SK-N-MC (cell line): ENCODE data around the gene ADGRA1.

Experiments
- EZH2 ChIP-seq: fragments of 200-600 bp; sonication (generic); IDR thresholded peaks from one replicate; pipeline ENCODE4 v1.6.1; 2017; ENCODE audit warnings: antibody characterized with exemption
- FOXP2 ChIP-seq: optimal IDR thresholded peaks from 2 replicates; pipeline ENCODE3; 2011; ENCODE audit warnings: mild to moderate bottlenecking, moderate library complexity; ENCODE audit not compliant: insufficient read depth; ENCODE audit errors: extremely low read length, control extremely low read depth
- POLR2AphosphoS5 ChIP-seq: IDR thresholded peaks from 2 replicates; pipeline ENCODE4 v1.6.1; 2012; ENCODE audit warnings: mild to moderate bottlenecking, low read depth, low read length, borderline replicate concordance

GRCh38 chr10:133096616-133097269 lies 9.0 kb downstream of the ADGRA1 start:
- TF ChIP-seq POLR2AphosphoS5 (no peak), EZH2 (no peak), FOXP2 (no peak)
